T-helper 2 cell (primary cell): ENCODE measurements around the gene MEIOB.

Source experiments
- DNase-seq, 5 experiments: peaks; one replicate each; pipeline versions ENCODE4 v3.0.0 to v3.0.0-alpha.2; 2012 to 2022

Gene MEIOB

GRCh38 chr16:1828645-1829410 is 43.1 kb downstream of the MEIOB start:
- no peak for DNase-seq

- peak; percentile 83 to 95 (median 86) for DNase-seq
Observed at GRCh38 chr16:1826691-1827573, 45.0 kb downstream of the MEIOB start, which contains the start of the genes FAHD1 and HAGH. Gene FAHD1 (plus strand): TSS chr16:1827206. CDS start chr16:1827239, 33 bp downstream. Gene HAGH (minus strand): TSS chr16:1826825. CDS start chr16:1826787, 38 bp downstream.

- DNase-seq: peak; percentile 52 to 88 (median 69)
Observed at GRCh38 chr16:1825864-1826690, 45.9 kb downstream of the MEIOB start.

- no peak for DNase-seq
Observed at GRCh38 chr16:1825381-1825863, 46.5 kb downstream of the MEIOB start.

- DNase-seq: peak in 1 of 5 experiments; percentile 43
Observed at GRCh38 chr16:1823821-1824220, 48.1 kb downstream of the MEIOB start.

- no peak for DNase-seq
Observed at GRCh38 chr16:1822801-1823200, 49.2 kb downstream of the MEIOB start.

GRCh38 chr16:1821861-1822611 is 49.9 kb downstream of the MEIOB start:
- DNase-seq: no peak

- no peak for DNase-seq
Observed at GRCh38 chr16:1820946-1821290, 51.0 kb downstream of the MEIOB start.

- DNase-seq: no peak
Observed at GRCh38 chr16:1820096-1820945, 51.6 kb downstream of the MEIOB start.

GRCh38 chr16:1819611-1820010 is 52.4 kb downstream of the MEIOB start:
- DNase-seq: no peak

- DNase-seq: no peak
Observed at GRCh38 chr16:1818873-1819525, 53.0 kb downstream of the MEIOB start.

- no peak for DNase-seq
Observed at GRCh38 chr16:1818204-1818872, 53.6 kb downstream of the MEIOB start.

GRCh38 chr16:1817716-1818115 is 54.2 kb downstream of the MEIOB start:
- DNase-seq: no peak

- DNase-seq: no peak
Observed at GRCh38 chr16:1817276-1817589, 54.7 kb downstream of the MEIOB start.

- DNase-seq: no peak
Observed at GRCh38 chr16:1816396-1817275, 55.3 kb downstream of the MEIOB start.

- DNase-seq: no peak
Observed at GRCh38 chr16:1815461-1815860, 56.5 kb downstream of the MEIOB start.

- DNase-seq: peak in 2 of 5 experiments; percentile 30 to 56
Observed at GRCh38 chr16:1812732-1813163, 59.2 kb downstream of the MEIOB start.

- DNase-seq: no peak
Observed at GRCh38 chr16:1810536-1810935, 61.4 kb downstream of the MEIOB start.

GRCh38 chr16:1810106-1810505 is 61.9 kb downstream of the MEIOB start:
- no peak for DNase-seq
